Stomach smooth muscle (tissue), 2 donors: Measurements from ENCODE around the gene TMED10.

Experiments
- H3K27ac ChIP-seq: one replicate; pipeline ENCODE4 v1.7.0; 2013; ENCODE audit warnings: mild to moderate bottlenecking, low read length, inconsistent platforms
- H3K27me3 ChIP-seq, 2 donors: one replicate each; pipeline ENCODE4 v1.7.0; 2013; ENCODE audit warnings: low read length in 2 of 2; ENCODE audit not compliant: insufficient read depth in 2 of 2, control insufficient read depth in 1 of 2
- H3K36me3 ChIP-seq, 2 donors: one replicate each; pipeline ENCODE4 v1.7.0; 2013; ENCODE audit warnings: low read length in 2 of 2; ENCODE audit not compliant: control insufficient read depth in 2 of 2, insufficient read depth in 2 of 2
- H3K4me1 ChIP-seq: one replicate; pipeline ENCODE4 v1.7.0; 2013; ENCODE audit warnings: low read length; ENCODE audit not compliant: control insufficient read depth, insufficient read depth
- H3K4me3 ChIP-seq, 2 donors: one replicate each; pipeline ENCODE4 v1.7.0; 2013; ENCODE audit warnings: low read length in 2 of 2
- H3K9ac ChIP-seq, 2 donors: one replicate each; pipeline ENCODE4 v1.7.0; 2013; ENCODE audit warnings: low read length in 2 of 2, mild to moderate bottlenecking in 1 of 2
- H3K9me3 ChIP-seq, 2 donors: one replicate each; pipeline ENCODE4 v1.7.0; 2013; ENCODE audit warnings: low read length in 2 of 2; ENCODE audit not compliant: control insufficient read depth in 2 of 2
- donor health status: healthy.
- donor health status: Pancreatic carcinoma.

TMED10 gene

DNA sequence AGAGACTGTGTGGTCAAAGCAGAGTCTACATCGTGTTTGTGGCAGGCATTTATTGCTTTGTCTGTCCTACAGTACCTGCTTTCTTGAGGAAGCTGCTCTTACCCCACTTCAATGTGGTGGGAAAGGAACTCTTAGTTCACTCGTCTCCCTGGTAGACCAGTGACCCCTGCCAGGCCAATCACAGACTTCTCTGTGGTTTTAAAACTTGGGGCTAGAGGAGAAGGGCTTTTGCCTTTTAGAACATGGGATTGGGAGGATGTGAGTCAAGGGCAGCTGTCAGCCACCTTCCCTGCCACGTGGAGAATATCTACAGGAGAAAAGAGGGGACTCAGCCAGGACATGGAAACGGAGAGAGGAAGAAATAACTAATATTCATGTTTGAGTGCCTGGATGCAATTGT lies 36.8 kb upstream of the TMED10 start:
- H3K9ac ChIP-seq: no peak overlapping the region
- H3K4me3 ChIP-seq: no peak overlapping the region
- H3K9me3 ChIP-seq: no peaks in the 10 kb centered on the region
- no peaks in the 10 kb centered on the region for H3K27me3 ChIP-seq
- no peak overlapping the region for H3K27ac ChIP-seq
- no peaks in the 10 kb centered on the region for H3K36me3 ChIP-seq
- H3K4me1 ChIP-seq: no peaks in the 10 kb centered on the region

DNA sequence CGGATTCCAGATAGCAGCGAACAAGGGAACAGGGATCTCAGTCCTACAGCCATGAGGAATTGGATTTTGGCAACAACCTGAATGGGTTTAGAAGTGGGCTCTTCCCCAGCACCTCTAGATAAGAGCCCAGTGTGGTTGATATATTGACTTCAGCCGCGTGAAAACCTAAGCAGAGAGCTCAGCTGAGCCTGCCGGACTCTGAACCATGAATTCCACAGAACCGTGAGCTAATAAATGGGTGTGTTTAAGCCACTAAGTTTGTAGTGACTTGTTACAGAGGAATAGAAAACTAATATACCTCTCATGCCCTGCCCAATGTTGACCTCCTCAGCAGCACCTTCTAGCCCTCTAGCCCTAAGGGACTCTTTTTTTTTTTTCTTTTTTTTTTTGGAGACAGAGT lies 32.4 kb upstream of the TMED10 start:
- Histone ChIP-seq H3K27me3 (no peaks in the 10 kb centered on the region), H3K9ac (no peak overlapping the region), H3K4me3 (no peak overlapping the region), H3K27ac (no peak overlapping the region), H3K36me3 (no peaks in the 10 kb centered on the region), H3K4me1 (no peaks in the 10 kb centered on the region), H3K9me3 (no peaks in the 10 kb centered on the region)

DNA sequence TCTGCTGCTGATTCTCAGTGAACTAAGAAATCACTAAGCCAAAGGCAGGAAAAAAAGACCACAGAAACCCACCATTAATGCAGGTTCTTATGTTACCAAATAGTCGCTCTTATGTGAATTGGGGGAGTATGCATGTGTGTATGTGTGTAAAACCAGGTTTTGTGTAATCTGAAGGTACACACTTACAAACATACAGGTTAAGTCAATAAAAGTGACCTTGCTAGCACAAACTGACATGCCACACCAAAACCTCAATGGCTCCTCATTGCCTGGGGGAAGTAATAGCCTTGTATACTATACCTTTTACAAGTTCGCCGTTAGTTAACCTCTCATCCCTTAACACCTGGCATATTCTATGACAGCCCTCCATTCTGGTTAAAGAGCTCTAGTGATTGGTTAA lies 29.8 kb upstream of the TMED10 start:
- H3K4me3 ChIP-seq: no peak overlapping the region
- H3K27ac ChIP-seq: no peak overlapping the region

DNA sequence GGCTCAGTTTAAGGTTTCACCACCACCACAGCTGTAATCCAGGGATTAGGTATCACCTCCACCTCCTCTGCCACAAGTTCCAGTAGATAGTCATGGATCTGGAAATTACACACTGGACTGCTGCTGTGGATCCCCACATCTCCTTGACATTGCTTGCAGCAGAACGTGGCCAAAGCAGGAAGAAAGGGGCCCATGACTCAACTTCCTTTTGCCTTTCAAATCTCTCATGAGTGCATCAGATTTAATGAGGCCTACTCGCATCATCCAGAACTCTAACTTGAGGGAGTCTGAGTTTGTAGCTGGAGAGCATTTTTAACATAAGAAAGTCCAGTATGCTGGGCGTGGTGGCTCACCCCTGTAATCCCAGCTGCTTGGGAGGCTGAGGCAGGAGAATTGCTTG lies 29.2 kb upstream of the TMED10 start:
- Histone ChIP-seq H3K9me3 (no peaks in the 10 kb centered on the region), H3K27me3 (no peaks in the 10 kb centered on the region), H3K9ac (no peak overlapping the region), H3K36me3 (no peaks in the 10 kb centered on the region), H3K4me1 (no peaks in the 10 kb centered on the region), H3K4me3 (no peak overlapping the region), H3K27ac (no peak overlapping the region)

More for the DNA sequence above, 29.8 kb upstream of the TMED10 start:
- H3K9me3 ChIP-seq: no peaks in the 10 kb centered on the region
- no peaks in the 10 kb centered on the region for H3K27me3 ChIP-seq
- no peak overlapping the region for H3K9ac ChIP-seq
- H3K4me1 ChIP-seq: no peaks in the 10 kb centered on the region
- H3K36me3 ChIP-seq: no peaks in the 10 kb centered on the region

DNA sequence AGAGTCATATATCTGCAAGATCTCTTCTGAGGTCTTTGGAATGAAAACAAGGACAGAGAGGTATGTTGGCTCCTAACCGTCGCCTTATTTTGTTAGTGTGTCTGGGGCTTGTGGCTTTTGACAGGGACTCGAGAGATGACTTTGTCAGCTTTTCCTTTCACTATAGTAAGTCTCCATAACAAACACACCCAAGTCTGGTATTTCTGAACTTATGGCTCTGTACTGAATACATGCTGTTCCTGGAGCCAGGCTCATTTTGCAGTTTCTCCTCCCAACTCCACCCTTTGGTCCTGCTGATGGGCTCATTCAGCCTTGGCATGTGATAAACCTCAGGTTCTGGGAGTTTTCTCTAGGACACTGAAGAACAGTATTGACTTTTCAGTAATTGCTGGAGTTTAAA lies 27.7 kb upstream of the TMED10 start:
- no peaks in the 10 kb centered on the region for H3K4me1 ChIP-seq
- no peaks in the 10 kb centered on the region for H3K9me3 ChIP-seq
- H3K36me3 ChIP-seq: no peaks in the 10 kb centered on the region
- no peaks in the 10 kb centered on the region for H3K27me3 ChIP-seq
- no peak overlapping the region for H3K27ac ChIP-seq
- H3K9ac ChIP-seq: no peak overlapping the region
- H3K4me3 ChIP-seq: no peak overlapping the region

DNA sequence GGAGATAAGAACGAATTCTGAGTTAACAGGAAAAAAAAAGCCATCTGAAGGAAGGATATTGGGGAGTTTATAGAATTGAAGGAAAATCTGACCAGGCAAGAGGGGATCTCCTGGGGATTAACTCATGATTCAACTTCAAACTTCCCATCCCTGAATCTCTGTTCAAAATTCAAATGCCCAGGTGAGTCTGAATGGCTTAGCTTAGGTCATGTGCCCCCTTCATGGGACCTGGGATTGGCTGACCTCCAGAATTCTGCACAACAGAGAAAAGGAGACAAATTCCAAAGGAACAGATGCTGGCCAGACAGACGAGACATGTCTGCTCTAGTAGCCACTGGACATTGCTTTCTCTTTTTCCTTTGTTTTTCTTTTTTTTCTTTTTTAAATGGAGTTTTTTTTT lies 26.2 kb upstream of the TMED10 start:
- Histone ChIP-seq H3K27ac (no peak overlapping the region), H3K36me3 (no peaks in the 10 kb centered on the region), H3K4me3 (no peak overlapping the region), H3K9ac (no peak overlapping the region), H3K9me3 (no peaks in the 10 kb centered on the region), H3K27me3 (no peaks in the 10 kb centered on the region), H3K4me1 (peaks cover 10% of the 10 kb centered on the region)

DNA sequence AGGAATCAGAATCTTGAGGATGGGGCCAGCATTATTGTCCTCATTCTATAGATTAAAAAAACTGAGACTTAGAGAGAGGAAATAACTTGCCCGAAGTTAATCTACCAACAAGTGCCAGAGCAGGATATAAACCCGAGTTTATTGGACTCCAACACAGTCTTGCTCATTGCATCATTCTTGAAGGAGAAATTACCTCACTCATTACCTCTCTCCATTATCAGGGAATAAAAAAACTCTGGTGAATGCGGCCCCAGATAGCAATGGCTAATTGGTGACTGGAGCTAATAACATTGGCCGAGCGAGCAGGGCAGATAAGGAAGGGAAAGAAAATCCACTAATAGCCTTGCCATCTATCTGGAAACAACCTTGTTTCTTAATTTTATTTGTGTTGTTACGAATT lies 24.7 kb upstream of the TMED10 start:
- Histone ChIP-seq H3K27me3 (no peaks in the 10 kb centered on the region), H3K4me3 (no peak overlapping the region), H3K36me3 (no peaks in the 10 kb centered on the region), H3K27ac (no peak overlapping the region), H3K4me1 (peaks cover 10% of the 10 kb centered on the region), H3K9me3 (no peaks in the 10 kb centered on the region), H3K9ac (no peak overlapping the region)

DNA sequence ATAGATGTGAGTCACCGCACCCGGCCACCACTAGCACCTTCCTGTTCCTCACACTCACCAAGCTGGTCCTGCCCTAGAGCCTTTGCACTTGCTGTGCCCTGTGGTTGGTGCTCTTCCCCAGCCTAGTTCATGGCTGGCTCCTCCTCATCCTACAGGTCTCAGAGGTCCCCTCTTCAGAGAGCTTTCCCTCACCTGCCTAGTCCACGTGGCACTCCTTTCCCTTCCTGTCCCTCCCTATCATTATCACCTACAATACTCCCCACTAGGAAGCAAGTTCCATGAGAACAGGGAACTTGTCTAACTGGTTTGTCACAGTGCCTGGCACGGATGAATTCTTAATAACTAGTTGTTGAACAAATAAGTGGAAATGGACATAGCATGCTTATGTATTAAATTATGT lies 24.0 kb upstream of the TMED10 start:
- no peak overlapping the region for H3K27ac ChIP-seq

DNA sequence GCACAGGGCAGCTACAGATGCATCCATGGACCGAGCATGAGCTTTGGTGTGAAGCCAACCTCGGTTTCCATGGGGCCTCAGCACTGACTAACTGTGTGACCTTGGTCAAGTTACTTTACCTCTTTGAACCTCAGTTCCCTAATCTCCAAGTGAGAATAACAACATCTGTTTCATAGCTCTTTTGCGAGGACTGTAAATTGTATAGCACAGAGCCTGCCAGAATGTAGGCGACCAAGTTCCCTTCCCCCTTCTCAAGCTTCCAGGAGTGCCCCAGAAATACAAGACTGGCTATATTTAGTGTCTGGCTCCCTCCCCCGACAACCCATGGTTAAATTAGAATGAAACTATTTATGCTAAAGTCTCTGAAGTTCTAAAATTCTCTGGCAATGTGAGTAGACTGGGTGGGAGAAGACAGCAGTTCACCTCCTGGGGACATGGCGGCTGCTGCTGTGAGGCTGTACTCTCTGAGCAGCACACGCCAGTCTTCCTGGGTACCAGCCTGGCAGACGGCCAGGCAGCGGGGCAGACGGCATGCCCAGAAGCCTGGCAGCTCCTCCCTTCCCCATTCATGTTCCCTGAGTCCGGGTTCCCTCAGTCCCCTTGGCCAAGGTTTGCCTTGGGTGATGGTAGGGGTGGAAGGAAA lies 22.0 kb upstream of the TMED10 start:
- peak overlapping the region in 1 of 2 donors; percentile 40 for H3K4me3 ChIP-seq
- H3K9ac ChIP-seq: no peak overlapping the region
- H3K4me1 ChIP-seq: peaks cover 10% of the 10 kb centered on the region
- H3K9me3 ChIP-seq: no peaks in the 10 kb centered on the region
- H3K27ac ChIP-seq: no peak overlapping the region
- no peaks in the 10 kb centered on the region for H3K27me3 ChIP-seq
- no peaks in the 10 kb centered on the region for H3K36me3 ChIP-seq

More for the DNA sequence above, 24.0 kb upstream of the TMED10 start:
- no peaks in the 10 kb centered on the region for H3K27me3 ChIP-seq
- H3K36me3 ChIP-seq: no peaks in the 10 kb centered on the region
- H3K9ac ChIP-seq: no peak overlapping the region
- no peak overlapping the region for H3K4me3 ChIP-seq
- H3K9me3 ChIP-seq: no peaks in the 10 kb centered on the region
- peaks cover 10% of the 10 kb centered on the region for H3K4me1 ChIP-seq

DNA sequence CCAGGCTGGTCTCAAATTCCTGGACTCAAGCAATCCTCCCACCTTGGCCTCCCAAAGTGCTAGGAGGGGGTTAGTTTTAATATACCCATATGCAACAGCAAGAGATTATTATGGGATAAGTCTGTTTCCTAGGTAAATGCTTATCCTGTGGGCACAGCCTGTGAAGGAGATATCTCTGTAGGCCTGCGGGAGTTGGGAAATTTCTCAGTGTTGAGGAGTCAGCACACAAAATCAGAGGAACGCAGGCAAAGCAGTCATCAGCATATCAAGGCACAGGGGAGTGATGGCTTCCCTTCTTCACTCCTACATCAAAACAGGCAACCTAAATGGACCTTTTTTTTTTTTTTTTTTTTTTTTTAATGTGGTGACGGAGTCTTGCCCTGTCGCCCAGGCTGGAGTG lies 20.9 kb upstream of the TMED10 start:
- Histone ChIP-seq H3K36me3 (no peaks in the 10 kb centered on the region), H3K4me1 (peaks cover 10% of the 10 kb centered on the region), H3K27me3 (no peaks in the 10 kb centered on the region)

DNA sequence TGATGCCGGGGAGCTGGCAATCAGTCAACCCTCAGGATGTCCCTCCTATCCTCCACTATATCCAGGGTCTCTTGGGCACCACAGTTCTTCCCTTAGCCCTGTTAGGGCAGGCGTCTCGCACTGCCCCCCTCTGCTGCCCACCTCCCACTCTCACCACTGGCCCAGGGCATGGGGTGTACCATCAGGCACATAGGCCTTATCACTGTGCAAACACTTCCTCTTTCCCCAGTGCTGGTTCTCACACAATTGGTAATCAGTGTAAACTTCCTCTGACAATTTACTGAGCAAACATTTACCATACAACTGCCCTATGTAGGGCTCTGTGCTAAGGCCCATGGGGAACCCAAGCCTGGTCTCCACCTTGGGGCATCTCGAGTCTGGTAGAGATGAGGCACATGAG lies 20.1 kb upstream of the TMED10 start:
- H3K27ac ChIP-seq: no peak overlapping the region

More for the DNA sequence above, 20.9 kb upstream of the TMED10 start:
- Histone ChIP-seq H3K9ac (no peak overlapping the region), H3K9me3 (no peaks in the 10 kb centered on the region), H3K27ac (no peak overlapping the region), H3K4me3 (no peak overlapping the region)

More for the DNA sequence above, 20.1 kb upstream of the TMED10 start:
- Histone ChIP-seq H3K36me3 (no peaks in the 10 kb centered on the region), H3K4me3 (no peak overlapping the region), H3K4me1 (peaks cover 10% of the 10 kb centered on the region), H3K9ac (no peak overlapping the region), H3K27me3 (no peaks in the 10 kb centered on the region), H3K9me3 (no peaks in the 10 kb centered on the region)
